Brain microvascular endothelial cell (primary cell): ENCODE measurements around the gene KLC1.

Source experiments
- DNase-seq: peaks from one replicate; pipeline ENCODE4 v3.0.0-alpha.2; 2020
- H3K27ac ChIP-seq: fragments of 250-450 bp; sonication (Bioruptor Pico); 2 replicates; pipeline ENCODE4 v1.5.1; 2020; ENCODE audit warnings: mild to moderate bottlenecking, moderate library complexity
- H3K27me3 ChIP-seq: fragments of 250-450 bp; sonication (Bioruptor Pico); replicated peaks from 2 replicates; pipeline ENCODE4 v1.5.1; 2020; ENCODE audit warnings: mild to moderate bottlenecking
- H3K36me3 ChIP-seq: fragments of 250-450 bp; sonication (Bioruptor Pico); replicated peaks from 2 replicates; pipeline ENCODE4 v1.5.1; 2020; ENCODE audit warnings: mild to moderate bottlenecking
- H3K4me3 ChIP-seq: 2 replicates; pipeline ENCODE4 v1.5.1; 2011; ENCODE audit warnings: low read depth, mild to moderate bottlenecking, control low read depth, low read length, moderate library complexity
- in situ Hi-C: cut with HindIII; loops from 2 replicates; pipeline ENCODE4 v1.10.0; 2017; ENCODE audit warnings: low sequenced_read_pairs, low pct_ligation_motif_present
- TF ChIP-seq, protein P1 (sequence below): IDR thresholded peaks from 2 replicates; pipeline ENCODE4 v1.5.1; 2011; ENCODE audit warnings: low read depth, mild to moderate bottlenecking, moderate library complexity, low read length, control low read depth, inconsistent platforms; ENCODE audit errors: missing control alignments

The KLC1 gene

DNA sequence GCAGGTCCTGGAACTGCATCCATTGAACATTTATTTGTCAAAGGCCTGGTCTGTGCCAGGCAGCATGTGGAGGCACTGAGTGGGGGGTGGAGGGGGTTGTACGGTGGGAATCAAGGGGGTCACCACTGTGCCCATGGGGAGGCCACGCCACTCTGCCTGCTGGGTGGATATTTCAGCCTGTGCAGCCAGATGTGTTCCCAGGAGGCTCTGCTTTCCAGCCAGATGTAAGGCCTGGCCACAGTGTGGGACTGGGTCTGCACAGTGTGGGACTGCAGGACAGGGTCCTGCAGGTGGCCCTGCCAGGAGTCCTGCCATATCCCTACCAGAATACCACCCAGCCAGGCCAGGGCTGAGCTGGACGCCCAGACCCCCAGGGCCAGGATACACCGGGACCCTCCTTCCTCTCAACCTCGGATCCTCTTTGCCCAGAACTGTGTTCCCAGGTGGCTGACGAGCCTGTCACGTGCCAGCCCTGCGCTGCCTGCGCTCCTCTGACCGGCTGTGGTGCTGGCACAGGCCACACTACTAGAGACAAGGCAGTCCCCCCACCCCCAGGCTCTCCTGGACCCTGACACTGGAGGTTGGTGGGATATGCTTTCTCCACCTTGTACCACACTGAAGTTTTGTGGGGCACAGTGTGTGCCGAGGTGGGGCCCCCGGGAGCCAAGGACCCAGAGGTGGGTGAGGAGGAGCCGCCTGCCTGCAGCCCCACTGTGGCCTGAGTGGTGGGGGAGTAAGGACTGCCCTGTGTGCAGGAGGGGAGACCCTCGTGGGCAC is 68.8 kb downstream of the KLC1 start:
- TF ChIP-seq, protein P1, sequence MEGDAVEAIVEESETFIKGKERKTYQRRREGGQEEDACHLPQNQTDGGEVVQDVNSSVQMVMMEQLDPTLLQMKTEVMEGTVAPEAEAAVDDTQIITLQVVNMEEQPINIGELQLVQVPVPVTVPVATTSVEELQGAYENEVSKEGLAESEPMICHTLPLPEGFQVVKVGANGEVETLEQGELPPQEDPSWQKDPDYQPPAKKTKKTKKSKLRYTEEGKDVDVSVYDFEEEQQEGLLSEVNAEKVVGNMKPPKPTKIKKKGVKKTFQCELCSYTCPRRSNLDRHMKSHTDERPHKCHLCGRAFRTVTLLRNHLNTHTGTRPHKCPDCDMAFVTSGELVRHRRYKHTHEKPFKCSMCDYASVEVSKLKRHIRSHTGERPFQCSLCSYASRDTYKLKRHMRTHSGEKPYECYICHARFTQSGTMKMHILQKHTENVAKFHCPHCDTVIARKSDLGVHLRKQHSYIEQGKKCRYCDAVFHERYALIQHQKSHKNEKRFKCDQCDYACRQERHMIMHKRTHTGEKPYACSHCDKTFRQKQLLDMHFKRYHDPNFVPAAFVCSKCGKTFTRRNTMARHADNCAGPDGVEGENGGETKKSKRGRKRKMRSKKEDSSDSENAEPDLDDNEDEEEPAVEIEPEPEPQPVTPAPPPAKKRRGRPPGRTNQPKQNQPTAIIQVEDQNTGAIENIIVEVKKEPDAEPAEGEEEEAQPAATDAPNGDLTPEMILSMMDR, result no peak
- in situ Hi-C loops, result no loop called here
- H3K36me3 ChIP-seq, result peaks cover 73% of the 10 kb centered on the region
- H3K27ac ChIP-seq, result no peak overlapping the region
- H3K27me3 ChIP-seq, result no peaks in the 10 kb centered on the region
- no peak overlapping the region for H3K4me3 ChIP-seq
- no peak for DNase-seq

DNA sequence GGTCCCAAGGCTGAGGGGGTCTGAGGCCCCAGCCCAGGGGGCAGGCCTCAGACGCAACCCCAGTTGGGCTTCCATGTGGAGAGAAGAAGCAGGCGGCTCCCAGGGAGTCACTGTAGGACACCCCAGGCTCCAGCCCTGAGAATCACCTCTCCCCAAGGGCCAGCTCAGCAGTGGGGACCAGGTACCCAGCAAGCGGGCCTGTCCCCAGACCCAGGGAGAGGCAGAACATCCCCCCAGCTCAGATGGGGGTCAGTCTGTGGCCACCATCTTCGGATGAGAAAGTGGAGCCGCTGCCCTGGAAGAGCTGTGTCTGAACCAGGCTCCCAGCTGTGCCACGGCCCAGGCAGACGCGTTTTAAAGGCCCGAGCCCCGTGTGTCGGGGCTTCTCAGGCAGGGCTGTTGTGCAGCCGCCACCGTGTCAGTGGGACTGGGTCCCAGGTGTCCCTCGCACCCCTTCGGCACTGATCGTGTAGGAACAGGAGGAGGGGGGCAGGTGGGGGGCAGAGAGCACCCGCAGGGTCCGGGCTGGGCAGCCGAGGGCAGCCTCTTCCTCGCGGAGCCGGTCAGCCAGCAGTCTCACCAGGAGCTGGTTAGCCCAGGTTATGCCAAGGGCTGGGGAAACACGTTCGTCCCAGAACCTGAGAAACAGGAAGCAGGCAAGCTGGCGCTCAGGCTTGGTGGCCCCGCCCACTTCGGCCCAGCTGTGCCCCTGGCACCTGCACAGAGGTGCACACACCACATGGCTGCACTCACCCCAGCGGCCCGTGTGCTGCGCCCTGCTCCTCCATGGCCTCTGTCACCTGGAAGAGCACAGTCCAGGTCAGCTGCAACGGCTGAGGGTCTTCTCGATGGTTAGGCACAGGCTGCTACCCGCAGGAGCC is 69.6 kb downstream of the KLC1 start:
- Histone ChIP-seq H3K27me3 (no peaks in the 10 kb centered on the region), H3K36me3 (peaks cover 73% of the 10 kb centered on the region), H3K4me3 (no peak overlapping the region), H3K27ac (no peak overlapping the region)
- TF ChIP-seq, protein P1, result no peak
- no peak for DNase-seq
- in situ Hi-C loops, result no loop called here

DNA sequence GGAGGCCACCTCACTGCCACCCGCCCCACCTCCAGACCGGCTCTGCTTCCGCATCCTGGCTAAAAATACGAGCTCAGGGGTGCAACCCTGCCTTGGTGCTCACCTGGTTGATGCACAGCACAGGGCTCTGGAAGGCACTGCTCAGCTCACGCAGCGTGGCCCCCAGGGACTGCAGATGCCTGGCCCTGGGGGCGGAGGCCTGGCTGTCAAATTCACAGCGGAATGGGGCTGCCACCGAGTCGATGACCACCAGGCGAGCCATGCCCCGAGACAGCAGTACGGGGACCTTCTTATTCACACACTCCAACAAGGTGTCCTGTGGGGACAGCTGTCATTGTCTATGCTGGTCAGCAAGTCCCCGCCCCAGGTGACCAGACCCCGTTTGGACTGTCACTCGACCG is 70.2 kb downstream of the KLC1 start:
- no peak overlapping the region for H3K27ac ChIP-seq
- peaks cover 71% of the 10 kb centered on the region for H3K36me3 ChIP-seq
- in situ Hi-C loops, result no loop called here
- TF ChIP-seq, protein P1, result no peak
- no peak for DNase-seq
- H3K27me3 ChIP-seq, result no peaks in the 10 kb centered on the region
- no peak overlapping the region for H3K4me3 ChIP-seq

DNA sequence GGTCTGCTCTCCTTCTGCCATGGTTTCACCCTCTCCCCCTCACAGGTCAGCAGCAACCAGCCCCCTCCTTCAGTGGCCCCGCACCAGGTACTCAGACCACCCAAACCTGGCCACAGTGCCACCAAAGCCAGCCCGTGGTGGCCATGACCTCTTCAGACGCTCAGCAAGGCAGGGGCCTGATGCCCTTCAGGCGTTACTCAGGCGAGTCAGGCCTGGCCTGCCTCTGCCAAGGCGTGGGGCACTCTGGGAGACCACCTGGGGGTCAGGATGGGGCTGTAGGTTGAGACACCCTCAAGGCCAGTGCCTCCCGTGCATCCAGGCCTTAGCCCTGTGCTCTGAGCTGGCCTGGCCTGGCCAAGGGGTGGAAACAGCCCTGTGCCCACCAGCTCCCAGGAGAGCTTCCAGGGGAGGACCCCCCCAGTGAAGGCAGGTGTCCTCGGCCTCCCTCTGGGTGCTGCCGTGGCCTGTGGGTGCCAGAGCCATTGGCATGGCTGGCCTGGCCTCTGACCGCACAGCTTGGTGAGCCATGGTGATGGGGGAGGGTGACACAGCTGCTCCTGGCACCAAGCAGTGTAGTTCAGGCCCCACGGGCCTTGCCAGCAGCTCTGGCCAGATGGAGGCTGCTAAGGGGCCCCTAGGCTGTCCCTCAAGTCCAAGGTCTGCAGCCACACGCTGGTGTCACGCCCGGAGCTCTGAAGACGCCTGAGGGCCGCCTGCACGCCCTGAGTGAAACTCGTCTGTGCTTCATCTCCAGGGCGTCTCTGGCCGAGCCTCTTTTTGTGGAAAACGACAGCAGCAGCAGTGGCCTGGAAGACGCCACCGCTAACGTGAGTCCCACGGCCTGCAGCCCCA is 71.1 kb downstream of the KLC1 start:
- Histone ChIP-seq H3K36me3 (peaks cover 69% of the 10 kb centered on the region), H3K4me3 (no peak overlapping the region), H3K27ac (no peak overlapping the region), H3K27me3 (no peaks in the 10 kb centered on the region)
- in situ Hi-C loops, result no loop called here
- no peak for DNase-seq
- TF ChIP-seq, protein P1, result no peak

DNA sequence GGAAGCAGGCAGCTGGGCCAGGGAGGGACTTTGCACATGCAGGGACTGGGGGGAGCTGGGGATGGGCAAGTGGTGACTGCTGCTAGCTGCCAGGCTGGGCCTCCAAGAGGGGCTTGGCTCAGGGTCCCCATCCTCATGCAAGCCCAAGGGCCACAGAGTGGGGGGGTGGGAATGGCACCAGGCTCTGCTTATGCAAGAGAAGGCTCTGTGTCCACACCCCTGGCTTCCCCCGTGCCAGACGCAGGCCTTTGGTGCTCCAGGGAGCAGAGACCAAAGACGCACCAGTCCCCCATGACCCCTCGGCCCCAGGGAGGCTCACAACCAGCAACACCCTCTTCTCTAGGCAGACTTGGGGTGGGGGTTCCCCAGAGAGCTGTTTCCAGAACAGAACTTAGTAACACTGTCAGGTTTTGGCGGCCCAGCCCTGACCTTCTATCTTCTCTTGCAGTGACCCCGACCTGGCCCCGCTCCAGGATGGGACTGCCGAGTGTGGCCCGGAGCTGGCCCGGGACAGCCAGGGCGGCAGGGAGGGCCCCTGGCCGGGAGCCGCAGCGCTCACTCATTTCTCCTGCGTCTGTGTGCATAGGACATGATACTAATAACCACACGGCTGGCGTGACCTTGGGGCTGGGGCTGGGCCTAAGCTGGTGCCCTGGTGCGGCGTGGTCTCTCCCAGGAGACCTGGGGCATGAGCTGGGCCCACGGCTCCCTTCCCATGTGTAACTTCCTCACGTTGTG is 71.9 kb downstream of the KLC1 start:
- Histone ChIP-seq H3K4me3 (no peak overlapping the region), H3K27ac (no peak overlapping the region), H3K27me3 (no peaks in the 10 kb centered on the region), H3K36me3 (peaks cover 70% of the 10 kb centered on the region)
- DNase-seq, result no peak
- TF ChIP-seq, protein P1, result no peak
- in situ Hi-C loops, result no loop called here
